NB4 (cell line): ENCODE results near the gene KRT3.

ENCODE experiments used
- POLR2A ChIP-seq: IDR thresholded peaks from 2 replicates; pipeline ENCODE4 v1.6.1; 2011; ENCODE audit warnings: mild to moderate bottlenecking; ENCODE audit not compliant: insufficient read length; ENCODE audit errors: extremely low read depth
- TF ChIP-seq, protein P1 (sequence below): IDR thresholded peaks from one replicate; pipeline ENCODE4 v1.5.1; 2012; ENCODE audit warnings: low read depth, low read length

- TF ChIP-seq, protein P1, sequence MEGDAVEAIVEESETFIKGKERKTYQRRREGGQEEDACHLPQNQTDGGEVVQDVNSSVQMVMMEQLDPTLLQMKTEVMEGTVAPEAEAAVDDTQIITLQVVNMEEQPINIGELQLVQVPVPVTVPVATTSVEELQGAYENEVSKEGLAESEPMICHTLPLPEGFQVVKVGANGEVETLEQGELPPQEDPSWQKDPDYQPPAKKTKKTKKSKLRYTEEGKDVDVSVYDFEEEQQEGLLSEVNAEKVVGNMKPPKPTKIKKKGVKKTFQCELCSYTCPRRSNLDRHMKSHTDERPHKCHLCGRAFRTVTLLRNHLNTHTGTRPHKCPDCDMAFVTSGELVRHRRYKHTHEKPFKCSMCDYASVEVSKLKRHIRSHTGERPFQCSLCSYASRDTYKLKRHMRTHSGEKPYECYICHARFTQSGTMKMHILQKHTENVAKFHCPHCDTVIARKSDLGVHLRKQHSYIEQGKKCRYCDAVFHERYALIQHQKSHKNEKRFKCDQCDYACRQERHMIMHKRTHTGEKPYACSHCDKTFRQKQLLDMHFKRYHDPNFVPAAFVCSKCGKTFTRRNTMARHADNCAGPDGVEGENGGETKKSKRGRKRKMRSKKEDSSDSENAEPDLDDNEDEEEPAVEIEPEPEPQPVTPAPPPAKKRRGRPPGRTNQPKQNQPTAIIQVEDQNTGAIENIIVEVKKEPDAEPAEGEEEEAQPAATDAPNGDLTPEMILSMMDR = no peak
- TF ChIP-seq POLR2A = no peak
Measured at GRCh38 chr12:52772188-52772587, 23.7 kb downstream of the KRT3 start.
